Measurements from ENCODE around the gene GPHN.
"Not testable (repeated sequence)": the region's sequence is repeated elsewhere in the genome, so short reads cannot be mapped to it uniquely, and the experiment has no call there.

GPHN gene

GRCh38 chr14:66493750-66494149 lies 14.2 kb upstream of the GPHN start:
- H3K27ac Mint-ChIP-seq = no peak overlapping the region
- H3K9me3 Mint-ChIP-seq = no peaks in the 10 kb centered on the region
- no peaks in the 10 kb centered on the region for H3K27me3 Mint-ChIP-seq
- H3K4me1 Mint-ChIP-seq = peaks cover 26% of the 10 kb centered on the region
- no peak overlapping the region for H3K4me3 Mint-ChIP-seq
- no peaks in the 10 kb centered on the region for H3K36me3 Mint-ChIP-seq

- H3K27ac Mint-ChIP-seq = no peak overlapping the region
- no peaks in the 10 kb centered on the region for H3K36me3 Mint-ChIP-seq
- no peaks in the 10 kb centered on the region for H3K9me3 Mint-ChIP-seq
- H3K4me3 Mint-ChIP-seq = peak overlapping the region; percentile 58
- H3K27me3 Mint-ChIP-seq = no peaks in the 10 kb centered on the region
- peaks cover 26% of the 10 kb centered on the region for H3K4me1 Mint-ChIP-seq
These were observed 12.5 kb upstream of the GPHN start for GRCh38 chr14:66495218-66496098.

- Mint-ChIP-seq H3K4me1 (peaks cover 26% of the 10 kb centered on the region), H3K27me3 (no peaks in the 10 kb centered on the region), H3K36me3 (no peaks in the 10 kb centered on the region), H3K4me3 (peak overlapping the region; percentile 58), H3K9me3 (no peaks in the 10 kb centered on the region), H3K27ac (peak overlapping the region; percentile 14)
These were observed 11.6 kb upstream of the GPHN start for GRCh38 chr14:66496188-66496807.

GRCh38 chr14:66496911-66497310 lies 11.0 kb upstream of the GPHN start:
- Mint-ChIP-seq H3K4me3 (peak overlapping the region; percentile 62), H3K36me3 (no peaks in the 10 kb centered on the region), H3K27me3 (no peaks in the 10 kb centered on the region), H3K27ac (peak overlapping the region; percentile 41), H3K4me1 (peaks cover 26% of the 10 kb centered on the region), H3K9me3 (no peaks in the 10 kb centered on the region)

- H3K27ac Mint-ChIP-seq = no peak overlapping the region
- H3K27me3 Mint-ChIP-seq = no peaks in the 10 kb centered on the region
- peaks cover 29% of the 10 kb centered on the region for H3K4me1 Mint-ChIP-seq
- H3K4me3 Mint-ChIP-seq = no peak overlapping the region
- no peaks in the 10 kb centered on the region for H3K9me3 Mint-ChIP-seq
- H3K36me3 Mint-ChIP-seq = peaks cover 3% of the 10 kb centered on the region
These were observed 9.6 kb upstream of the GPHN start for GRCh38 chr14:66498311-66498710.

- Mint-ChIP-seq H3K4me1 (peaks cover 21% of the 10 kb centered on the region), H3K9me3 (no peaks in the 10 kb centered on the region), H3K27ac (no peak overlapping the region), H3K36me3 (peaks cover 3% of the 10 kb centered on the region), H3K27me3 (no peaks in the 10 kb centered on the region), H3K4me3 (no peak overlapping the region)
These were observed 6.4 kb upstream of the GPHN start for GRCh38 chr14:66501592-66501991.

- not testable (repeated sequence) for H3K27me3 Mint-ChIP-seq, H3K9me3 Mint-ChIP-seq, H3K27ac Mint-ChIP-seq, H3K36me3 Mint-ChIP-seq, H3K4me3 Mint-ChIP-seq
- peaks cover 18% of the 10 kb centered on the region for H3K4me1 Mint-ChIP-seq
These were observed 5.1 kb upstream of the GPHN start for GRCh38 chr14:66502836-66503235.

- Mint-ChIP-seq H3K27me3 (no peaks in the 10 kb centered on the region), H3K27ac (no peak overlapping the region), H3K36me3 (peaks cover 3% of the 10 kb centered on the region), H3K9me3 (no peaks in the 10 kb centered on the region), H3K4me3 (no peak overlapping the region), H3K4me1 (peaks cover 15% of the 10 kb centered on the region)
These were observed 4.4 kb upstream of the GPHN start for GRCh38 chr14:66503532-66503931.

- Mint-ChIP-seq H3K27me3 (no peaks in the 10 kb centered on the region), H3K36me3 (peaks cover 3% of the 10 kb centered on the region), H3K9me3 (no peaks in the 10 kb centered on the region), H3K4me1 (peaks cover 35% of the 10 kb centered on the region), H3K27ac (peak overlapping the region; percentile 80), H3K4me3 (peak overlapping the region; percentile 92)
These were observed 696 bp upstream of the GPHN start for GRCh38 chr14:66507181-66507721.

GRCh38 chr14:66508547-66508845 lies 549 bp downstream of the GPHN start:
- Mint-ChIP-seq H3K4me3 (peak overlapping the region; percentile 92), H3K36me3 (no peaks in the 10 kb centered on the region), H3K27ac (peak overlapping the region; percentile 80), H3K27me3 (no peaks in the 10 kb centered on the region), H3K9me3 (no peaks in the 10 kb centered on the region), H3K4me1 (peaks cover 41% of the 10 kb centered on the region)

GRCh38 chr14:66508846-66509621 lies 1.1 kb downstream of the GPHN start:
- peaks cover 42% of the 10 kb centered on the region for H3K4me1 Mint-ChIP-seq
- H3K27ac Mint-ChIP-seq = peak overlapping the region; percentile 77
- H3K4me3 Mint-ChIP-seq = peak overlapping the region; percentile 92

GRCh38 chr14:66509874-66510273 lies 1.9 kb downstream of the GPHN start:
- Mint-ChIP-seq H3K4me1 (peaks cover 42% of the 10 kb centered on the region), H3K27ac (no peak overlapping the region), H3K4me3 (peak overlapping the region; percentile 92), H3K27me3 (no peaks in the 10 kb centered on the region), H3K9me3 (no peaks in the 10 kb centered on the region), H3K36me3 (no peaks in the 10 kb centered on the region)

More at GRCh38 chr14:66508846-66509621, 1.1 kb downstream of the GPHN start:
- no peaks in the 10 kb centered on the region for H3K36me3 Mint-ChIP-seq
- H3K27me3 Mint-ChIP-seq = no peaks in the 10 kb centered on the region
- no peaks in the 10 kb centered on the region for H3K9me3 Mint-ChIP-seq

GRCh38 chr14:66511849-66512248 lies 3.9 kb downstream of the GPHN start:
- no peak overlapping the region for H3K4me3 Mint-ChIP-seq

GRCh38 chr14:66514213-66514612 lies 6.3 kb downstream of the GPHN start:
- Mint-ChIP-seq H3K4me1 (peaks cover 30% of the 10 kb centered on the region), H3K36me3 (peaks cover 3% of the 10 kb centered on the region), H3K9me3 (no peaks in the 10 kb centered on the region), H3K4me3 (no peak overlapping the region), H3K27me3 (no peaks in the 10 kb centered on the region), H3K27ac (no peak overlapping the region)

More at GRCh38 chr14:66511849-66512248, 3.9 kb downstream of the GPHN start:
- H3K27me3 Mint-ChIP-seq = no peaks in the 10 kb centered on the region
- no peaks in the 10 kb centered on the region for H3K36me3 Mint-ChIP-seq
- H3K27ac Mint-ChIP-seq = no peak overlapping the region
- H3K4me1 Mint-ChIP-seq = peaks cover 36% of the 10 kb centered on the region
- no peaks in the 10 kb centered on the region for H3K9me3 Mint-ChIP-seq

- no peak overlapping the region for H3K4me3 Mint-ChIP-seq
- H3K27ac Mint-ChIP-seq = no peak overlapping the region
- no peaks in the 10 kb centered on the region for H3K27me3 Mint-ChIP-seq
- no peaks in the 10 kb centered on the region for H3K9me3 Mint-ChIP-seq
- peaks cover 5% of the 10 kb centered on the region for H3K36me3 Mint-ChIP-seq
- H3K4me1 Mint-ChIP-seq = peaks cover 23% of the 10 kb centered on the region
These were observed 22.6 kb downstream of the GPHN start for GRCh38 chr14:66530526-66530925.

Measured in activated naive CD4-positive, alpha-beta T cell treated with anti-CD3 and anti-CD28 coated beads, Interleukin-2, amount 50 U/mL, for 24 hours (primary cell).